ENCODE results near the gene NFIA.

NFIA gene

DNA sequence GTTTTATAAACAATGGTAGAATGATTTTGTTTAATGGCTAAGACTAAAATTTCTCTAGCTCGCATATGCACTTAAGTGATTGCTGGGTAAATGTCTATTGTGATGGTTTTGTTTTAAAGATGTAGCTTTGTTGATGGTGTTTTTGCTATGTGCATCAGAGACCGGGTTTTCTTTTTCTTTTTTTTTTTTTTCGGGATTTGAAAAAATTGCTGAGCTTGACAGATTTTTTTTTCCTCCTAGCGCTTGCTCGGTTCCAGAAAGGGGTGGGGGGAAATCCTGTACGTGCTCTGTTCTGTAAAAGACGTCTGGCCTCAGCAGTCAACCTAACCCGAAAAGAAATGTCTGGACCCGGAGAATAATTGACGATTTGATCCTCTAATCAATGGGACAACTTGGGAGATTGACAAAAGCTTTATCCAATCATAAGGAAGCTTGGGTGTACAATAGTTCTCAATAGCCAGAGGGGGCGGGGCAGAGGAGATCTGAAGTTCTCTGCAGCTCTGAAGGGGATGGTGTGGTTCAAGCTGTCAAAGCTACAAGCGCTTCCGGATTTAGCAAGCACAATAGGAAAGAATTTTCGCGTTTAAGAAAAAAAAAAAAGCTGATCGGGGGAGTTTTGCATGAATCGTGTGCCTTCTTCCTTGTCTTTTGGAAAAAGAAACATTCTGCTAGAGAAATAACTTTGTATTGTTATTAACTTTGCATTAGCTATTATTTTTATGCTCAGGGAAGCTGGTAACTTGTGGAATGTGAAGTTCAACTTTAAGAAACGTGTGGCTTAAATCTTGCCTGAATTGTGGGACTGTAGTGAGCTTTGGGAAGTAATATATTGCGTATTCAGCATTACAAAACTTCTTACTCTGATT, 4.5 kb upstream of the NFIA start:
- TF ChIP-seq, protein P1, sequence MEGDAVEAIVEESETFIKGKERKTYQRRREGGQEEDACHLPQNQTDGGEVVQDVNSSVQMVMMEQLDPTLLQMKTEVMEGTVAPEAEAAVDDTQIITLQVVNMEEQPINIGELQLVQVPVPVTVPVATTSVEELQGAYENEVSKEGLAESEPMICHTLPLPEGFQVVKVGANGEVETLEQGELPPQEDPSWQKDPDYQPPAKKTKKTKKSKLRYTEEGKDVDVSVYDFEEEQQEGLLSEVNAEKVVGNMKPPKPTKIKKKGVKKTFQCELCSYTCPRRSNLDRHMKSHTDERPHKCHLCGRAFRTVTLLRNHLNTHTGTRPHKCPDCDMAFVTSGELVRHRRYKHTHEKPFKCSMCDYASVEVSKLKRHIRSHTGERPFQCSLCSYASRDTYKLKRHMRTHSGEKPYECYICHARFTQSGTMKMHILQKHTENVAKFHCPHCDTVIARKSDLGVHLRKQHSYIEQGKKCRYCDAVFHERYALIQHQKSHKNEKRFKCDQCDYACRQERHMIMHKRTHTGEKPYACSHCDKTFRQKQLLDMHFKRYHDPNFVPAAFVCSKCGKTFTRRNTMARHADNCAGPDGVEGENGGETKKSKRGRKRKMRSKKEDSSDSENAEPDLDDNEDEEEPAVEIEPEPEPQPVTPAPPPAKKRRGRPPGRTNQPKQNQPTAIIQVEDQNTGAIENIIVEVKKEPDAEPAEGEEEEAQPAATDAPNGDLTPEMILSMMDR (IDR thresholded peaks at IDR 0.05; ENCODE audit: extremely low read depth, missing control alignments) = no peak
- DNase-seq (ENCODE audit: low spot score) = peak; percentile 80

DNA sequence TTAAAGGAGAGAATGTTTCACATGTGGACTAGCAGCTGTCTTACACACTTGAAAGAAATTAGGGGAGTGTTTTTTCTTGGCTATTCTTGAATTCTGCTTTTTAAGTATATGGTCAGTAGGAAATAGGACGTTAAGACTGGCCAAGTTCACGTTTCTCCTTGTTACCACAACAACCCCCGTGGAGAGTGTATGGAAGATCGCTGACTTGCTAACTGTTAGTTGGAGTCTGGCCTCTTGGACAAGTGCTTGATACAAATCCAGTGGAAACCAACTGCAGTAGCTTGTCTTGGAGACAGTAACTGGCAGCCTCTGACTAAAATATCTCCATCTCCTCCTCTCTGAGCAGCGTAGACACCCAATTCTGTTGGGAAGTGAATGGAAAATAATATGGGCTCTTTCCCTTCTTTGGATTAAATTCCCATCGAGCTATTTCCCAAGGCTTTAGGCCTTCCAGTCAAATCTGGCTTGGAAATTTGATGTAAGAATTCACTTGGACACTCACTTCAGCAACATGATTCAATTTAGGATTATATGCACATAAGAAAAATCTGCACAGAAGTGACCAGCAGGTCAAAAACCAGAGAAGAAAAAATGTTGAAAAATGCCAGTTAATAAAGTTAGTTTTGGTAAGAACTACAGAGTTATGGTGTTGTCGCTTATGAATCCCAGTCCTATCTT, 3.6 kb upstream of the NFIA start:
- TF ChIP-seq, protein P1 (IDR thresholded peaks at IDR 0.05; ENCODE audit: extremely low read depth, missing control alignments) = no peak
- DNase-seq (ENCODE audit: low spot score) = no peak

DNA sequence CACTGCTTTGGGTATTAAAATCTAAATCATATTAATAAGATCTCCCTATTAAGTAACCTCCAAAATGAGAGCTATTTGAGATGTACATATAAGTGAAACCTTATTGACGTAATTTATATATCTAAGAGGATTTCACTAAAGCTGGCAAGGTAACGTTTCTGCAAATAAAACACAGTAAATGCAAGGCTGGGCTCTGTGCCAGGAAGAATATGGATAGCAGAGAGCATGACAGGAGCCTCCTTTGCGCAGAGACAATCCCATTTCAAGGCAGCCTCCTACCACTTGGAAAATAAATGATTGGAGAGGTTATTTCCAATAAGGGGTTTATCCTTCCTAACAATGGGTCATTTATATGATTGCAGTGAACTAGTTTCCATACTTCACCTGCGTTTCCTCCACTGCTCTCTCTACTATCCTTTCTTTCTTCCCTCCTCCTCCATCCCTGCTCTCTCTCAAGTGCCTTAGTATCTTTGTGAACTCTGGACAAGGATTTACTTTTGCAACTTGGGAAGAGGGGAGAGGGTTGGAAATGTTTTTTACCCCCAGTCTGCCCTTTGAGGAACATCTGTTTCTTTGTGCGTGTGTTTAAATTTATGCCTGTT, 3.0 kb upstream of the NFIA start:
- TF ChIP-seq, protein P1 (IDR thresholded peaks at IDR 0.05; ENCODE audit: extremely low read depth, missing control alignments) = no peak
- no peak for DNase-seq (ENCODE audit: low spot score)

DNA sequence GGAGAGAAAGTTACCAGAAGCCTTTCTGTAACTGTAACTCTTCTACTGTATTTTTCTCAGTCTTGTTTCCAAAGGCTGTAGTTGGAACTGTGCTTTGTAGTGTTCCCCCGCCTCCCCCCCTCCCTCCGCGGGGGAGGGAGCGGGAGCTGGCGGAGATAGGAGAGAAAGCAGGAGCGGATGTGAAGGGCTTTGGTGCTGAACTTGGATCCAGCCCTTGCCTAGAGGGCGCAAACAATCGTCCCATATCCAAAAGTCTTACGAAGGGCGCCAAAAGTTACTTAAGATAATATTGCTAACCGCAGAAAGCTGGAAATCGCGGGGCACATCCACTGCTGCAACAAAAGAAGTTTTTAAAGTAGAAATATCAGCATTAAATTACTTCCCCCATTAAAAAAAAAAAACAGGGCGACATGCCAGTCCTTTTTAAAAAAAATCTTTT, 2.4 kb upstream of the NFIA start:
- no peak for DNase-seq (ENCODE audit: low spot score)
- TF ChIP-seq, protein P1 (IDR thresholded peaks at IDR 0.05; ENCODE audit: extremely low read depth, missing control alignments) = no peak

DNA sequence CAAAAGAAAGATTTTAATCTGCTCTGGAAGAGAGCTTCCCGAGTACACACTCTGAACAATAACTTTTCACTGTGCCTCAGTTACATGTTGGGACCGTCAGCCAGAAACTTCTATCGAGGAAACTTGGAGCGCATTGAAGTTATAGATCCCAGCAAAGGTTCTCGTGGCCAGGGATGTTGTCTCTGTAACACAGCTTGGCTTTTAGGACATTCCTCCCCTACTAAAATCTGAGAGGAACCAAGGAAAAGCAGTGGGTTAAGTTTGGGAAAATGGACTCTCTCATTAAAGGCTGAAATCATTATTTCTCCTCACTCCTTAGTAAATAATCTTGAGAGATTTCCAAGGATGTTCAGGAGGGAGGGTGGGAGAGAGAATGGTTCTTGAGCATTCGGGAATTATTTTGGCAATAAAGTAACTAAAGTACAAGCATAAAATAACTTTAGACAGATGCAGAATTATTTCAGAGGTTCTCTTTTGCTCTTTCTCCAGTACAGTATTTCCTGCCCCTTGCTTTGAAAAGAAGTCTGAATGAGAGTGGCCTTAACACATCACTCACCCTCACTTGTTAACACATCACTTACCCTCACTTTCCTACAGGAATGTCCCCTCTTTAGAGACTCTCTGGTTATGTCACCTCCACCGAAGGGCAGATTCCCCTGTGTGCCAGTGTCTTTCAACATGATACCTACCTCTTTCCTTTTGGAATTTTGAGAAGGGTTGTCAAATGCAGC, 1.8 kb upstream of the NFIA start:
- TF ChIP-seq, protein P1 (IDR thresholded peaks at IDR 0.05; ENCODE audit: extremely low read depth, missing control alignments) = no peak
- DNase-seq (ENCODE audit: low spot score) = no peak

DNA sequence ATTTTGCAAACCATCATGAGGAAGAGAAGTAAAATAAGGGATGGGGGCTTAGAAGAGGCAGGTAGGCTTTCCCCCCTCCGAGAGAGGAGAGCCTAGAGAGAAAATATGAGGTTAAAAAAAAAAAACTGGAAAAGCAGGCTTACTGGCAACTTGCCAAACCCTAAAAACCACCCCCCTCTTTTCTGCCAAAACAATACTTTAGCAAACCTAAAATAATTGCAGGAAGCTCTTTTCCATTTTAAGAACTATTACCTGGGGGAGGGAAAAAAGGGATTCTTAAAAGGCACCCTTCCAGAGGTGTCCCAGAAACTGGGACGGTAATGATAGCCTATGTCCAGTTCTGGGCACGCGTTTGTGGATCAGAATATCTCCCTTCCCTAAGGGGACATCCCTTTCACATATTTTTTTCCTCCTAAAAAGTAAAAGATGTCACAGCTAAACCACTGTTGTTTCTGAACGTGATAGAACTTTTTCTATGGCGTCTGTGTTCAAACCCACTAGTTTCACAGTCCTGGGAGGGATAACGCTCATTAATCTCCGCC, 1.1 kb upstream of the NFIA start:
- TF ChIP-seq, protein P1 (IDR thresholded peaks at IDR 0.05; ENCODE audit: extremely low read depth, missing control alignments) = no peak
- DNase-seq (ENCODE audit: low spot score) = no peak
